Right atrium auricular region (tissue), 2 donors: ENCODE measurements around the gene FGF5. TPM values are rescaled to one million over a fixed set of nuclear protein-coding genes. Genes with fewer than 3 reads are reported as not detected.

Experiments
- DNase-seq: peaks from one replicate; pipeline ENCODE4 v3.0.0-alpha.2; 2019; ENCODE audit warnings: low spot score
- H3K27ac ChIP-seq, 2 donors: fragments of 200-600 bp; sonication (generic); 1 replicate in 1 of 2; 2 replicates in 1 of 2; pipeline ENCODE4 v1.5.1; 2016 to 2019
- H3K27me3 ChIP-seq, 2 donors: fragments of 200-600 bp; sonication (generic); one replicate each; pipeline versions ENCODE4 v1.5.1 to v1.6.0; 2017 to 2019
- H3K36me3 ChIP-seq: fragments of 200-600 bp; sonication (generic); one replicate; pipeline ENCODE4 v1.5.1; 2016
- H3K4me1 ChIP-seq, 2 donors: fragments of 200-600 bp; sonication (generic); one replicate each; pipeline versions ENCODE4 v1.5.1 to v1.6.0; 2017 to 2019
- H3K4me3 ChIP-seq, 2 donors: fragments of 200-600 bp; sonication (generic); 1 replicate in 1 of 2; 2 replicates in 1 of 2; pipeline ENCODE4 v1.5.1; 2017 to 2019; ENCODE audit warnings: mild to moderate bottlenecking in 1 of 2, moderate library complexity in 1 of 2
- H3K9me3 ChIP-seq, 2 donors: fragments of 200-600 bp; sonication (generic); one replicate each; pipeline ENCODE4 v1.5.1; 2019
- total RNA-seq, 2 donors: library from RNA; depleted of rRNA; stranded (reverse); fragments of >200 nt; gene quantifications; one replicate each; pipeline ENCODE4 v1.1.0, GENCODE V29; 2016
- TF ChIP-seq, protein P1 (sequence below), 2 donors: fragments of 200-600 bp; sonication (generic); IDR thresholded peaks; one replicate each; pipeline ENCODE4 v1.5.1; 2019; ENCODE audit warnings: antibody characterized with exemption in 2 of 2

The FGF5 gene
- total RNA-seq, 2 donors from 2014 or later: 0.07 TPM; not detected in 1

DNA sequence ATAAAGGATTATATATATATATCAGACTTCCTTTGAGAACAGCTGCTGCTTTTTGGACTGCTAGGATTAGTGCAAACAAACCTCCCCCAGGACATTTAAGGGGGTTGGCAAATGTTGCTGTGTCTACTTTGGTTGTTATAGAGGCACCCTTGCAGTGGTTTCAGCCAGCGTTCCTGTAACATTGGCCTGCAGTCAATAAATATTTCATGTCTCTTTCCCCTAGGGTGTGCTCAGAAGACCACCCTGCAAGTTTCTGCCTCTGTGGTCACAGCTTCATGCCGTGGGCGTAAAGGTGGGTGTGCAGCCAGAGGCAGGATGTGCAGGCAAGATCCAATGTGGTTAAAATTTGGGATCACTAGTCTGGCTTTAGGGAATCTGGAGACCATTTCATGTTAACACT, 28.9 kb downstream of the FGF5 start:
- Histone ChIP-seq H3K36me3 (no peaks in the 10 kb centered on the region), H3K27me3 (no peaks in the 10 kb centered on the region)
- TF ChIP-seq, protein P1, sequence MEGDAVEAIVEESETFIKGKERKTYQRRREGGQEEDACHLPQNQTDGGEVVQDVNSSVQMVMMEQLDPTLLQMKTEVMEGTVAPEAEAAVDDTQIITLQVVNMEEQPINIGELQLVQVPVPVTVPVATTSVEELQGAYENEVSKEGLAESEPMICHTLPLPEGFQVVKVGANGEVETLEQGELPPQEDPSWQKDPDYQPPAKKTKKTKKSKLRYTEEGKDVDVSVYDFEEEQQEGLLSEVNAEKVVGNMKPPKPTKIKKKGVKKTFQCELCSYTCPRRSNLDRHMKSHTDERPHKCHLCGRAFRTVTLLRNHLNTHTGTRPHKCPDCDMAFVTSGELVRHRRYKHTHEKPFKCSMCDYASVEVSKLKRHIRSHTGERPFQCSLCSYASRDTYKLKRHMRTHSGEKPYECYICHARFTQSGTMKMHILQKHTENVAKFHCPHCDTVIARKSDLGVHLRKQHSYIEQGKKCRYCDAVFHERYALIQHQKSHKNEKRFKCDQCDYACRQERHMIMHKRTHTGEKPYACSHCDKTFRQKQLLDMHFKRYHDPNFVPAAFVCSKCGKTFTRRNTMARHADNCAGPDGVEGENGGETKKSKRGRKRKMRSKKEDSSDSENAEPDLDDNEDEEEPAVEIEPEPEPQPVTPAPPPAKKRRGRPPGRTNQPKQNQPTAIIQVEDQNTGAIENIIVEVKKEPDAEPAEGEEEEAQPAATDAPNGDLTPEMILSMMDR (IDR thresholded peaks at IDR 0.05): no peak

DNA sequence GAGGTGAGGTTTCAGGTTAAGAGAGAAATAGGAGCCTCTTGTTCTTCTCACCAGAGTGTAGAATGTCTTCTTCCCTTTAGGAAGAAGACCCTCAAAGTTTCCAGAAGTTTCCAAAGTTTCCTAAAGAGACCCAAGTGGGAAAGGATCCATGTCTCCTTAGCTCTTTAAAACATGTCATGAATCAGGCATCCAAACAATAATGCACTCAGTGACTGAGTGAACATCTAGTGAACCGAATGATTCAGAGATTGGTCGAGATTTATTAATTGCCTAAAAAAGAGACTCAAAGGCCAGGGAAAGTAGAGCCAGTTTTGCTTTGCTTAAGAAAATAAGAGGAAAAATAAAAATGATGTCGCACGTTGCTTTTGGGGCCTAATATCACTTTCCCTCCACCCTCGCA, 29.4 kb downstream of the FGF5 start:
- no peaks in the 10 kb centered on the region for H3K36me3 ChIP-seq
- no peak for DNase-seq
- H3K27ac ChIP-seq: no peak overlapping the region
- H3K4me1 ChIP-seq: no peaks in the 10 kb centered on the region
- no peaks in the 10 kb centered on the region for H3K9me3 ChIP-seq
- no peaks in the 10 kb centered on the region for H3K27me3 ChIP-seq
- H3K4me3 ChIP-seq: no peak overlapping the region
- TF ChIP-seq, protein P1 (IDR thresholded peaks at IDR 0.05): no peak

More for the DNA sequence above, 28.9 kb downstream of the FGF5 start:
- no peaks in the 10 kb centered on the region for H3K9me3 ChIP-seq
- H3K4me1 ChIP-seq: no peaks in the 10 kb centered on the region
- no peak for DNase-seq
- H3K27ac ChIP-seq: no peak overlapping the region
- no peak overlapping the region for H3K4me3 ChIP-seq

DNA sequence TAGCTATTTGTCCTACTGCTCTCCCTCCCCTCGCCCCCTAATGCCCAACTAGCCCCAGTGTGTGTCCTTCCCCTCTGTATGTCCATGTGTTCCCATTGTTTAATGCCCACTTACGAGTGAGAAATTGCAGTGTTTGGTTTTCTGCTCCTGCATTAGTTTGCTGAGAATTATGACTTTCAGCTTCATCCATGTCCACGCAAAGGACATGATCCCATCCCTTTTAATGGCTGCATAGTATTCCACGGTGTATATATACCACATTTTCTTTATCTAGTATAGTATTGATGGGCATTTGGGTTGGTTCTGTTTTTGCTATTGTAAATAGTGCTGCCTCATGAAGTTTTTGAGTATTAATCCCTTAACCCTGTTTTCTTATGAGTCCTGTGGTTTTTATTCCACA, 35.4 kb downstream of the FGF5 start:
- H3K4me1 ChIP-seq: no peaks in the 10 kb centered on the region
- no peak overlapping the region for H3K4me3 ChIP-seq
- TF ChIP-seq, protein P1 (IDR thresholded peaks at IDR 0.05): no peak
- no peaks in the 10 kb centered on the region for H3K9me3 ChIP-seq
- H3K36me3 ChIP-seq: no peaks in the 10 kb centered on the region
- no peak overlapping the region for H3K27ac ChIP-seq
- DNase-seq: no peak
- no peaks in the 10 kb centered on the region for H3K27me3 ChIP-seq

DNA sequence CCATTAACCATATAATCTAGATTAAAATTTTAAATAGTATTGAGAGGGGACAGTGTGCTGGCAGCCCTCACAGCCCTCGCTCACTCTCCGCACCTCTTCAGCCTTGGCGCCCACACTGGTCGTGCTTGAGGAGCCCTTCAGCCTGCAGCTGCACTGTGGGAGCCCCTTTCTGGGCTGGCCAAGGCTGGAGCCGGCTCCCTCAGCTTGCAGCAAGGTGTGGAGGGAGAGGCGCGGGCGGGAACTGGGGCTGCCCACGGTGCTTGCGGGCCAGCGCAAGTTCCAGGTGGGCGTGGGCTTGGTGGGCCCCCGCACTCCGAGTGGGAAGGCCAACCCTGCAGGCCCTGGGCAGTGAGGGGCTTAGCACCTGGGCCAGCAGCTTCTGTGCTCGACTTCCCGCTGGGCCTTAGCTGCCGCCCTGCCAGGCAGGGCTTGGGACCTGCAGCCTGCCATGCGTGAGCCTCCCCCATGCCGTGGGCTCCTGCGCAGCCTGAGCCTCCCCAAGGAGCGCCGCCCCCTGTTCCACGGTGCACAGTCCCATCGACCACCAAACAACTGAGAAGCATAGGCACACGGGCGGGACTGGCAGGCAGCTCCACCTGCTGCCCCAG, 36.3 kb downstream of the FGF5 start:
- Histone ChIP-seq H3K27ac (no peak overlapping the region), H3K9me3 (no peaks in the 10 kb centered on the region), H3K4me1 (no peaks in the 10 kb centered on the region), H3K36me3 (no peaks in the 10 kb centered on the region), H3K4me3 (no peak overlapping the region), H3K27me3 (no peaks in the 10 kb centered on the region)
- TF ChIP-seq, protein P1 (IDR thresholded peaks at IDR 0.05): no peak
- DNase-seq: no peak

DNA sequence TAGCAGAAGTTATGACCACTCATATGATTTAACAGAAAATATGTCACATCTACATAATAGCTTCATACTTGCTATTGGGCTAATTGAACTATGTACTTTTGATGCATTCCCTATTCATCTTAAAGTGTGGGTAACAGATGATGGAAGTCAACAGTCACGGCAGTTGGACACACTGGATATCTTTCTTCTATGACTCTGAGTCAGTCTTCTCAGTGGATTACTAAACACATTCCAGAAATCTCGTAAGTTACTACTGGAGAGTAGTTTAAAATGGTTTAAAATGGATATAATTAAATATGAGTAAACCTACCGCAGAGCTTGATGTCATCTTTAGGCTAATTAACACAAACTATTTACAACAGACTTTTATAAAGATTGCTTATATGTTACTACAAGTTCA, 39.0 kb downstream of the FGF5 start:
- H3K4me1 ChIP-seq: no peaks in the 10 kb centered on the region
- no peak overlapping the region for H3K4me3 ChIP-seq
- H3K27me3 ChIP-seq: no peaks in the 10 kb centered on the region
- no peaks in the 10 kb centered on the region for H3K9me3 ChIP-seq
- TF ChIP-seq, protein P1 (IDR thresholded peaks at IDR 0.05): no peak
- no peak overlapping the region for H3K27ac ChIP-seq
- no peaks in the 10 kb centered on the region for H3K36me3 ChIP-seq
- no peak for DNase-seq

DNA sequence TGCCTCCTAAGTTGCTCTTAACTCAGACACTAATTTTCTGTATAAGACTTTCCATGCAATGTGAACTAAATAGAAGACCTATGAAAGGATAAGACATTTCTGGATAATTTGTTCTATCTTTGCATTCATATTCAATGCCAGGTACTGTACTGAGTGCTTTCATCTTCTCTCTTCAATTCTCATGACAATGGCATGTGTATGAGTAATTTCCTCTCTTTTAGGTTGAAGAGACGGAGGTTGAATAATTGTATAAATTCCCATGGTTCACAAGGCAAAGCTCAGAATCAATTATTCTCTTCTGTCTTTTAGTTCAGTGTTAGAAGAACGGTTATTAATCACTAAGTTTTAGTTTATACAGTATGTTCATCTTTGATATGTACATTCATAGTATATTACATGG, 39.8 kb downstream of the FGF5 start:
- no peak overlapping the region for H3K4me3 ChIP-seq
- TF ChIP-seq, protein P1 (IDR thresholded peaks at IDR 0.05): no peak
- DNase-seq: no peak
- no peaks in the 10 kb centered on the region for H3K27me3 ChIP-seq
- H3K36me3 ChIP-seq: no peaks in the 10 kb centered on the region
- H3K9me3 ChIP-seq: no peaks in the 10 kb centered on the region
- no peaks in the 10 kb centered on the region for H3K4me1 ChIP-seq
- H3K27ac ChIP-seq: no peak overlapping the region
